ENCODE measurements around the gene HIGD2A.

- TF ChIP-seq, protein P1, sequence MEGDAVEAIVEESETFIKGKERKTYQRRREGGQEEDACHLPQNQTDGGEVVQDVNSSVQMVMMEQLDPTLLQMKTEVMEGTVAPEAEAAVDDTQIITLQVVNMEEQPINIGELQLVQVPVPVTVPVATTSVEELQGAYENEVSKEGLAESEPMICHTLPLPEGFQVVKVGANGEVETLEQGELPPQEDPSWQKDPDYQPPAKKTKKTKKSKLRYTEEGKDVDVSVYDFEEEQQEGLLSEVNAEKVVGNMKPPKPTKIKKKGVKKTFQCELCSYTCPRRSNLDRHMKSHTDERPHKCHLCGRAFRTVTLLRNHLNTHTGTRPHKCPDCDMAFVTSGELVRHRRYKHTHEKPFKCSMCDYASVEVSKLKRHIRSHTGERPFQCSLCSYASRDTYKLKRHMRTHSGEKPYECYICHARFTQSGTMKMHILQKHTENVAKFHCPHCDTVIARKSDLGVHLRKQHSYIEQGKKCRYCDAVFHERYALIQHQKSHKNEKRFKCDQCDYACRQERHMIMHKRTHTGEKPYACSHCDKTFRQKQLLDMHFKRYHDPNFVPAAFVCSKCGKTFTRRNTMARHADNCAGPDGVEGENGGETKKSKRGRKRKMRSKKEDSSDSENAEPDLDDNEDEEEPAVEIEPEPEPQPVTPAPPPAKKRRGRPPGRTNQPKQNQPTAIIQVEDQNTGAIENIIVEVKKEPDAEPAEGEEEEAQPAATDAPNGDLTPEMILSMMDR (IDR thresholded peaks at IDR 0.05) = no peak
- no peak for TF ChIP-seq POLR2A (IDR thresholded peaks at IDR 0.05)
- no peak for TF ChIP-seq POLR2AphosphoS5 (IDR thresholded peaks at IDR 0.05)
- TF ChIP-seq EP300 (IDR thresholded peaks at IDR 0.05) = no peak
Observed at GRCh38 chr5:176360894-176361436, 27.6 kb upstream of the HIGD2A start.
